ENCODE data around the gene MAP2K7. TPM values are rescaled to one million over a fixed set of nuclear protein-coding genes. Genes with fewer than 3 reads are reported as not detected.
A peak's percentile ranks its signal among the peaks of the same experiment; 100 is the strongest.

MAP2K7 gene
- total RNA-seq, 4 donors from 2014 or later = 9.1 to 18.6 (median 14.9) TPM

DNA sequence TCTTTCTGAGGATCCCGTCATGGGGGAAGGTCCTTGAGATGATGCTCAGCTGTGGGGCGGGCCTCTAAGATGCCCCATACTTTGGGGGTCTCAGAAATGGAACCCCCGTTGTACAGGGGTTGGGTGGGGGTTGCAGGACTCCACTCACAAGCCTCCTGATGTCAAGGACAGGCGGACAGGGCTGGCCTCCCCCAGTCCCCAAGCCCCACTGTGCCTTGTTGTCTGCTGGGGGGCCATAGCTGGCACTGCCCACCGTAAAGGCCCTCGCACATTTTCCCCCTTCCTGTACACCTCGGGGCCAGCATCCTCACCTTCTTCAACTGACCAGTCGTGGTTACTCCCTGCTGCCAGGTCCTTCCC, 19.1 kb downstream of the MAP2K7 start:
- peaks cover 11% of the 10 kb centered on the region in 2 donors for H3K36me3 ChIP-seq
- no peak for DNase-seq
- peaks cover 4% of the 10 kb centered on the region for H3K27me3 ChIP-seq
- no peak overlapping the region for H3K27ac ChIP-seq
- peaks cover 17 to 50% of the 10 kb centered on the region in 2 donors for H3K4me1 ChIP-seq
- TF ChIP-seq, protein P1, sequence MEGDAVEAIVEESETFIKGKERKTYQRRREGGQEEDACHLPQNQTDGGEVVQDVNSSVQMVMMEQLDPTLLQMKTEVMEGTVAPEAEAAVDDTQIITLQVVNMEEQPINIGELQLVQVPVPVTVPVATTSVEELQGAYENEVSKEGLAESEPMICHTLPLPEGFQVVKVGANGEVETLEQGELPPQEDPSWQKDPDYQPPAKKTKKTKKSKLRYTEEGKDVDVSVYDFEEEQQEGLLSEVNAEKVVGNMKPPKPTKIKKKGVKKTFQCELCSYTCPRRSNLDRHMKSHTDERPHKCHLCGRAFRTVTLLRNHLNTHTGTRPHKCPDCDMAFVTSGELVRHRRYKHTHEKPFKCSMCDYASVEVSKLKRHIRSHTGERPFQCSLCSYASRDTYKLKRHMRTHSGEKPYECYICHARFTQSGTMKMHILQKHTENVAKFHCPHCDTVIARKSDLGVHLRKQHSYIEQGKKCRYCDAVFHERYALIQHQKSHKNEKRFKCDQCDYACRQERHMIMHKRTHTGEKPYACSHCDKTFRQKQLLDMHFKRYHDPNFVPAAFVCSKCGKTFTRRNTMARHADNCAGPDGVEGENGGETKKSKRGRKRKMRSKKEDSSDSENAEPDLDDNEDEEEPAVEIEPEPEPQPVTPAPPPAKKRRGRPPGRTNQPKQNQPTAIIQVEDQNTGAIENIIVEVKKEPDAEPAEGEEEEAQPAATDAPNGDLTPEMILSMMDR (IDR thresholded peaks at IDR 0.05) = no peak
- no peak for TF ChIP-seq POLR2A (IDR thresholded peaks at IDR 0.05)
- H3K9me3 ChIP-seq = no peaks in the 10 kb centered on the region
- H3K4me3 ChIP-seq (replicated peaks in 1 of 3) = no peak overlapping the region
- WGBS, 2 donors = 90 to 94% methylated on average over 5 to 7 of the region's 8 CpGs
- intact Hi-C loops (cut with DNase I) = no loop called here

GRCh38 chr19:7923295-7924191, 19.9 kb downstream of the MAP2K7 start:
- H3K27ac ChIP-seq = no peak overlapping the region
- no peaks in the 10 kb centered on the region for H3K9me3 ChIP-seq
- intact Hi-C loops (cut with DNase I) = no loop called here
- H3K4me3 ChIP-seq (replicated peaks in 1 of 3) = no peak overlapping the region
- H3K36me3 ChIP-seq = peaks cover 11% of the 10 kb centered on the region in 2 donors
- TF ChIP-seq, protein P1 (IDR thresholded peaks at IDR 0.05) = no peak
- no peak for TF ChIP-seq POLR2A (IDR thresholded peaks at IDR 0.05)
- H3K27me3 ChIP-seq = peaks cover 3% of the 10 kb centered on the region
- peaks cover 17 to 54% of the 10 kb centered on the region in 2 donors for H3K4me1 ChIP-seq
- 85 to 88% methylated on average over 21 to 30 of the region's 31 CpGs for WGBS, 2 donors
- no peak for DNase-seq

GRCh38 chr19:7924241-7924640, 20.6 kb downstream of the MAP2K7 start:
- H3K9me3 ChIP-seq = no peaks in the 10 kb centered on the region
- TF ChIP-seq POLR2A (IDR thresholded peaks at IDR 0.05) = no peak
- TF ChIP-seq, protein P1 (IDR thresholded peaks at IDR 0.05) = no peak
- 81 to 87% methylated on average over 9 to 12 of the region's 12 CpGs for WGBS, 2 donors
- H3K27ac ChIP-seq = no peak overlapping the region
- H3K4me1 ChIP-seq = peaks cover 17 to 60% of the 10 kb centered on the region in 2 donors
- no peak overlapping the region for H3K4me3 ChIP-seq (replicated peaks in 1 of 3)
- peaks cover 11% of the 10 kb centered on the region in 2 donors for H3K36me3 ChIP-seq
- H3K27me3 ChIP-seq = no peaks in the 10 kb centered on the region
- intact Hi-C loops (cut with DNase I) = no loop called here
- no peak for DNase-seq

- Histone ChIP-seq H3K4me3 (replicated peaks in 1 of 3) (peak overlapping the region in 1 of 3 donors; percentile 50), H3K9me3 (no peaks in the 10 kb centered on the region), H3K4me1 (peaks cover 17 to 60% of the 10 kb centered on the region in 2 donors), H3K27me3 (no peaks in the 10 kb centered on the region), H3K27ac (no peak overlapping the region), H3K36me3 (peaks cover 11% of the 10 kb centered on the region in 2 donors)
- WGBS, 2 donors = 41 to 60% methylated on average over 16 to 28 of the region's 34 CpGs
- DNase-seq = no peak
- intact Hi-C loops (cut with DNase I) = no loop called here
- TF ChIP-seq, protein P1 (IDR thresholded peaks at IDR 0.05) = no peak
- no peak for TF ChIP-seq POLR2A (IDR thresholded peaks at IDR 0.05)
Observed at GRCh38 chr19:7924651-7925170, 21.0 kb downstream of the MAP2K7 start.
